HG03565 (cell line): Measurements from ENCODE around the gene CASP8AP2.
"Not testable (repeated sequence)": the region's sequence is repeated elsewhere in the genome, so short reads cannot be mapped to it uniquely, and the experiment has no call there.

Experiments
- ATAC-seq: cut with Tn5 transposase; IDR thresholded peaks from one replicate; pipeline ENCODE4 v1.9.1; 2021; ENCODE audit warnings: mild to moderate bottlenecking, moderate library complexity; ENCODE audit not compliant: unreplicated experiment

The CASP8AP2 gene

DNA sequence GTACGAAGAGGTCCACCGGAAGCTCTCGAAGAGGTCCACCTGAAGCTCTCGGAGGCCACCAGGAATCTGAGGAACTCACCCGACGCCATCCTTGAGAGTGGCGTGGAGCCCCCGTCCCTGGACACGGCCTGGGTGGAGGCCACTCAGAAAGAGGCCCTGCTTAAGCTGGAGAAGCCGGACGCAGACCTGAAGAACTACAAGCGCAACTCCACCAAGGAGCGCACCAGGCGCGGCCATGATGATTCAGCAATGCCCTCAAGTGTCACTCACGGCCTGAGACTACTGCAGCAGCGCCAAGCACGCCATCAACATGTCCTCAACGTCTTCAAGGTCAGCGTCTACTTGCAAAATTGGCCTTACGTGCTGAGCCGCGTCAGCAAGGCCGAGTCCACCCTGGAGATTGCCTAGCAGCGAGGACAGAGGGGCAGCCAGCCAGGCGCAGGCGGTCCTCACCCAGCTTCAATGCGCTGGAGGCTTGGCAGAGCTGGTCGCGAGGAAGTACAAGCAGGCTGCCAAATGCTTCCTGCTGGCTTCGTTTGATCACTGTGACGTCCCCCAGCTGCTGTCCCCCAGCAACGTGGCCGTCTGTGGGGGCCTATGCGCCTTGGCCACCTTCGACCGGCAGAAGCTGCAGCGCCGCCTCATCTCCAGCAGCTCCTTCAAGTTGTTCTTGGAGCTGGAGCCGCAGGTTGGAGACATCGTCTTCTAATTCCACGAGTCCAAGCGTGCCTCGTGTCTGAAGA is 56.9 kb downstream of the CASP8AP2 start:
- ATAC-seq = no peak

DNA sequence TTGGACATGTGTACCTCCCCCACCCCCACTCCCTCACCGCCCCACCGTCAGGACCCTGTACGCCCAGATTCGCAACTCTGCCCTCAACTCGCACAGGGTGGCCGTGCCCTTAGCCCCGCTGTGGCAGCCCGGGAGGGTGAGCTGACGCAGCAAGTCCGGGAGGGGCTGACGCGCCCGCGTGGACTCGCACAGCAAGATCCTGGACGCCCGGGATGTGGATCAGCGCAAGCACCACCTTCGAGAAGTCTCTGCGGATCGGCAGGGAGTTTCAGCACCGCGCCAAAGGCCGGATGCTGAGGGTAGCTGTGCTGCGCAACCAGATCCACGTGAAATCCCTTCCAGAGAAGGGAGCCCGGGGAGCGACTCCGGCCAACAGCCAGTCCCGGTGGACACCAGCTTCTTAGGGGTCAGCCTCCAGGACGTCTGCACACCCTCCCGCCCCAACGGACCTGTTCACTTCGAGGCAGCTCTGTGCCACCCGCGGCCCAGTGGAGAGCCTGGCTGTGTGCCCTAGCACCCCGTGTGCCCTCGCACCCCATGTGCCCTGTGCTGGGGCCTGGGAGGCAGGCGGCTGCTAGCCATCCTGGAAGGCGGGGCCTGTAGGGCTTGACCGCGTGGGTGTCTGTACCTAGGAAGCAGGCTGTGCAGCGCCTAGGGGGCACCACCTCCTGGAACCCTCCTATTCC is 57.9 kb downstream of the CASP8AP2 start:
- no peak for ATAC-seq

DNA sequence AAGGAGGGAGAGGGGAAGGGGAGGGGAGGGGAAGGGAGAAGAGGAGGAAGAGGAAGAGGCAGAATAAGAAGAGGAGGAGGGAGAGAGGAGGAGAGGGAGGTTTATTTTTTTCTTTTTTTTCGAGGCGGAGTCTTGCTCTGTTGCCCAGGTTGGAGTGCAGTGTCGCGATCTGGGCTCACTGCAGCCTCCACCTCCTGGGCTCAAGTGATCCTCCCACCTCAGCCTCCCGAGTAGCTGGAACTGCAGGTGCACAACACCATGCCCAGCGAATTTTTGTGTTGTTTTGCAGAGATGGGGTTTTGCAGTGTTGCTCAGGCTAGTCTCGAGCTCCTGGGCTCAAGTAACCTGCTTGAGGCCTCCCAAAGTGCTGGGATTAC is 58.4 kb downstream of the CASP8AP2 start:
- no peak for ATAC-seq

DNA sequence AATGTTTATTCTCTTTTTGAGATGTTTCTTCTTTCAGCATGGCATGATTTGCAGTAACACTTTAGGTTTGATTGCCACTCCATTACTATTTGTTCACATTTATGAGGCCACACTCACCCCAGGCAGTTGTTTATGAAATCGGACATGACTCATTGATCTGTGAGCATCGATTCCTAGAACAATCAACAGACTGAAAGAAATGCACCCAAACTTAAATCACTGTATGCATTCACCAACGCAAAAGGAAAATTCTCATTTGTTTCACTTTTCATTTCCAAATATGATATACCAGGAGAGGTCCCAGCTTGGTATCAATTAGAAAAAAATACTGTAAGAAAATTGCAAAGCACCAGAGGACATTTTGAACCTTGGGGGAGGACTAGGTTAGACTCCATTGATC is 59.2 kb downstream of the CASP8AP2 start:
- ATAC-seq = no peak

DNA sequence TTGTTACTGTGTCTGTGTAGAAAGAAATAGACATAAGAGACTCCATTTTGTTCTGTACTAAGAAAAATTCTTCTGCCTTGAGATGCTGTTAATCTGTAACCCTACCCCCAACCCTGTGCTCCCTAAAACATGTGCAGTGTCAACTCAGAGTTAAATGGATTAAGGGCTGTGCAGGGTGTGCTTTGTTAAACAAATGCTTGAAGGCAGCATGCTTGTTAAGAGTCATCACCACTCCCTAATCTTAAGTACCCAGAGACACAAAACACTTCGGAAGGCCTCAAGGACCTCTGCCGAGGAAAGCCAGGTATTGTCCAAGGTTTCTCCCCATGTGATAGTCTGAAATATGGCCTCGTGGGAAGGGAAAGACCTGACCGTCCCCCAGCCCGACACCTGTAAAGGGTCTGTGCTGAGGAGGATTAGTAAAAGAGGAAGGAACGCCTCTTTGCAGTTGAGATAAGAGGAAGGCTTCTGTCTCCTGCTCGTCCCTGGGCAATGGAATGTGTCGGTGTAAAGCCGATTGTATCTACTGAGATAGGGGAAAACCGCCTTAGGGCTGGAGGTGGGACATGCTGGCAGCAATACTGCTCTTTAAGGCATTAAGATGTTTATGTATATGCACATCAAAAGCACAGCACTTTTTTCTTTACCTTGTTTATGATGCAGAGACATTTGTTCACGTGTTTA is 61.3 kb downstream of the CASP8AP2 start:
- not testable (repeated sequence) for ATAC-seq

DNA sequence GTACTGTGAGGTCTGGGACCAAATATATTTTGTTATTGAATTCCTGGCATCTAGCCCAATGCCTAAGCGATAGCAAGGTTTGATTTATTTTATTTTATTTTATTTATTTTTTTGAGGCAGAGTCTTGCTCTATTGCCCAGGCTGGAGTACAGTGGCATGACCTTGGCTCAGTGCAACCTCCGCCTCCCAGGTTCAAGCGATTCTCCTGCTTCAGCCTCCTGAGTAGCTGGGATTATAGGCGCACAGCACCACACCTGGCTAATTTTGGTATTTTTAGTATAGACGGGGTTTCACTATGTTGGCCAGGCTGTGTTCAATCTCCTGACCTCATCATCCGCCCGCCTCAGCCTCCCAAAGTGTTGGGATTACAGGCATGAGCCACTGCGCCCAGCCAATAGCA is 62.9 kb downstream of the CASP8AP2 start:
- ATAC-seq = not testable (repeated sequence)

DNA sequence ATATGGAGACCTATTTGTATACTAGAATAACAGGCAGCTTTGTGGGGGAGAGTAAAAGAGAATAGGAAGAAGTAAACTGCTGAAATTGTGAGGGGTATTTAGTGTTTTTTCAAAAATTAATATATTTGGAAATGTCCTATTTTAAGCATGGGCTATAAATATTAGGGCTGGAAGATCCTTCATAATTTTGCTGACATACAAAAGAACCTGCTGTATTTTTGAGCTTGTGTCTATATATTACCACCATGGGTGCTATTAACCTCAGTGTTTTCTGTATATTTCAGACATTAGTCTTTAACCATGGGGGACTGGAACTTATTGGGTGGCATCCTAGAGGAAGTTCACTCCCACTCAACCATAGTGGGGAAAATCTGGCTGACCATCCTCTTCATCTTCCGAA is 64.5 kb downstream of the CASP8AP2 start, which contains the start of gene GJA10:
Gene GJA10, plus strand, starts transcription at position 301 of the 400 bp plus-strand sequence. Its CDS starts 0 bp downstream, at position 301.
- no peak for ATAC-seq

DNA sequence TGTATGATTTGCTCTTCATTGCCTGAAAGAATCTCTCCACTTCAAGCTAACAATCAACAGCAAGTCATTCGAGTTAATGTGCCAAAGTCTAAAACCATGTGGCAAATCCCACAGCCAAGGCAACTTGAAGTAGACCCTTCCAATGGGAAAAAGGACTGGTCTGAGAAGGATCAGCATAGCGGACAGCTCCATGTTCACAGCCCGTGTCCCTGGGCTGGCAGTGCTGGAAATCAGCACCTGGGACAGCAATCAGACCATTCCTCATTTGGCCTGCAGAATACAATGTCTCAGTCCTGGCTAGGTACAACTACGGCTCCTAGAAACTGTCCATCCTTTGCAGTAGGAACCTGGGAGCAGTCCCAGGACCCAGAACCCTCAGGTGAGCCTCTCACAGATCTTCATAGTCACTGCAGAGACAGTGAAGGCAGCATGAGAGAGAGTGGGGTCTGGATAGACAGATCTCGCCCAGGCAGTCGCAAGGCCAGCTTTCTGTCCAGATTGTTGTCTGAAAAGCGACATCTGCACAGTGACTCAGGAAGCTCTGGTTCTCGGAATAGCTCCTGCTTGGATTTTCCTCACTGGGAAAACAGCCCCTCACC is 65.7 kb downstream of the CASP8AP2 start:
- no peak for ATAC-seq

DNA sequence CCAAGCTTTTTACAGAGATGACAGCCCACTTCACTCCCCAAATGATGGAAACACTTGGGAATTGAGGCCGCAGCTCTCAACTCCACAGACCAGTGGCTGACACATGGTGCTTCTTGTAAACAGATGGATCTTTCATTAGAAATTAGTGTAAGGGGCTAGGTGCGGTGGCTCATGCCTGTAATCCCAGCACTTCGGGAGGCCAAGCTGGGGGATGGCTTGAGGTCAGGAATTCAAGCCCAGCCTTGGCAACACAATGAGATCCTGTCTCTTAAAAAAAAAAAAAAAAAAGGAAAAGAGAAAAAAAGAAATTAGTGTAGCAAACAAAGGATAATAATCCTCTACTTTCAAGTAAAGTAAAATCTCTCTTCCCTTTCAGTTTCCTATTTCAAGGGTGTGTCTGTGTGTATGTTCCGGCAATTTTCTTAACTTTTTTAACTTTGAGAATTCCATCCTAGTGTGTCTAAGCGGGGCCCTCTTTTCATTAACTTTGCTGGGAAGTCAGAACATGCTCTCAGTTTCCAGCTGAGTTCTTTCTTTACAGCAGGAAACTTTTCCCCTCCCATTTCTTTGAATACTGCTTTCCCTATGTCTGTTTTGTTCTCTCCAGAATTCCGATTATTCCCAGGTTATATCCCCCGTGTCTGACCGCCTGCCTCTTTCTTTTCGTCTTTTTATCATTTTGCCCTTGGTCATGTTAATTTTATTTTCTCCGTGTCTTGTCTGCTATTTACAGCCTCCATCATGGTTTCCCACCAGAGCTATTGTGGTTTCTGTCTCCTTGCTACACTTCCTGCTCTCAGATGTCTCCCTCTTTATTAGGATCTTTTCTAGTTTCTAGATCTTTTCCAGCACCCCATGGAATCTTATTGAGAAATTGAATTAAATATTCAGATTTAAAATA is 80.6 kb downstream of the CASP8AP2 start:
- not testable (repeated sequence) for ATAC-seq

DNA sequence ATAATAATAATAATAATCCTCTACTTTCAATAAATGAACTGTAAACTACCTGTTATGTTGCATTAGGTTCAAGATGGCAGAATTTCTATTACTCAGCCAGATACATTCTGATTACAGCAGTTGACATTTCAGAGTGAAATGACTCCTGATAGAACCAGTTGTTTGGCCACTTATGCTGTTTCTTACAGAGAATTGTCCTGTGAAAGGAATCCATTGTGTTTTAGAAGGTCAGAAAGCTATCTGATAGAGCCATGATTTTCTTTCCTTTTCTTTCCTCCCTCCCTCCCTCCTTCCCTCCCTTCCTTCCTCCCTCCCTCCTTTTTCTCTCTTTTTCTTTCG is 81.2 kb downstream of the CASP8AP2 start:
- ATAC-seq = no peak

DNA sequence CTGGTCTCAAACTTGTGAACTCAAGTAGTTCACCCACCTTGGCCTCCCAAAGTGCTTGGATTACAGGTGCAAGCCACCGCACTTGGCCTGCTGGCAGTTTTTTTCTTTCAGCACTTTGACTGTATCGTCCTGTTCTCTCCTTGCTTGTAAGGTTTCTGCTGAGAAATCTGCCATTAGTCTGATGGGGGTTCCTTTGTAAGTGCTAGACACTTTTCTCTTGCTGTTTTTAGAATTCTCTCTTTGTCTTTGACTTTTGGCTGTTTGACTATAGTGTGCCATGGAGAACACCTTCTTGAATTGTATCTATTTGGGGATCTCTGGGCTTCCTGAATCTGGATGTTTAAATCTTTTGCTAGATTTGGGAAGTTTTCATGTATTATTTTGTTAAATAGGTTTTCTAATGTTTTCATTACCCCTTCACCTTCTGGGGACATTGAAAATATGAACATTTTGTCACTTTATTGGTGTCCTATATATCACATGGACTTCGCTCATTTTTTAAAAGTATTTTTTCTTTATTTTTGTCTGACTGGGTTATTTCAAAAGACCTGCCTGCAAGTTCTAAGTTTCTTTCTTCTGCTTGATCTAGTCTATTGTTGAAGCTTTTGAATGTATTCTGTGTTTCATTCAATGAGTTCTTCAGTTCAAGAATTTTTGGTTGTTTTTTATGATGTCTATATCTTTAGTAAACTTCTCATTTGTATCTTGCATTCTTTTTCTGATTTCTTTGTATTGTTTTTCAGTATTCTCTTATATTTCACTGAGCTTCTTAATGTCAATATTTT is 86.6 kb downstream of the CASP8AP2 start:
- no peak for ATAC-seq

DNA sequence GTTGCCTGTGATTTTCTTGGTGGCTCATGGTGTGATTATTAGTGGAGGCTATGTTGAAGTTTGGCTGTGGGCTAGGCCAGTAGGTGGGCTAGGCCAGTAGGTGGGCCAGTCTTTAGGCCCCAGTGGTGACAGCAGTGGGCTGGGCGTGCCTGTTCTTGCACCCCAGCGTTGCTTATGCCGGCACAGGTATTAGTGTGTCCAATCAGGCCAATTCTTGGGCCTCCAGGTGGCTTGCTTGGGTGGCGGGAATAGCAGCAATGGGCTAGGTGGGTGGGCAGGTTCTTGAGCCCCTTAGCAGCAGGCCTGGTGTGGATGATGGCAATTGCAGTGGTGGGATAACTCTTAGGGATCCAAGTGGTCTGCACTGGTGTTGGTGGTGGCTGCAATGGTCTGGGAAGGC is 87.5 kb downstream of the CASP8AP2 start:
- ATAC-seq = no peak

DNA sequence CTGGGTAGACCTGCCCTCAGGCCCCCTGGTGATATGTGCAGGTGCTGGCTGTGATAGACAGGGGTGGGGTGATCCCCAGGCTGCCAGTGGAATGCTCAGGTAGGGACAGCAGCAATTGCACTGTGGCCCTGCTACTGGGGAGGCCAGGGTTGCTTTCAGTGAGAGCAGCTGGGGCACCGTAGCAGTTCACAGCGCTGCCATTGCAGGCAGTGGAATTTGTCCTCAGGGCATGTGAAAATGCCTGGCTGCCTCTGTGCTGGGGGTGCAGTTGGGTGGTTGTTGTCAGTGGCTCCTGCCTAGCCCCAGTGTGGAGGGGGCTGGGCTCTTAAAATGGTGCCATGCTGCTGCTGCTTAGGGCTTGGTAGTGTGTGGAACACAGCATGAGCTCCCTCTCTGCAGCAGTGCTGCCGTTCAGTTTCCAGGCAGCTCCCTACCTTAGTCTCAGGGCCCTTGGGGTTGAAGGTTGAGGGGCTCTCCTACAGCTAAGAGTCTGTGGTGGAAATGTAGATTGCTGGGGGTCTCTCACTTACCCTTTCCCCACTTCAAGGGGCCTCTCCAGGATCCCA is 88.2 kb downstream of the CASP8AP2 start:
- ATAC-seq = no peak
